H9 (cell line): ENCODE results near the gene ATP7B. TPM values are rescaled to one million over a fixed set of nuclear protein-coding genes. Genes with fewer than 3 reads are reported as not detected.

Experiments
- DNase-seq: peaks from one replicate; pipeline ENCODE4 v3.0.0-alpha.2; 2017
- H2AFZ ChIP-seq: one replicate; pipeline ENCODE4 v1.6.1; 2013; ENCODE audit warnings: mild to moderate bottlenecking, low read length, control low read depth, moderate library complexity
- H2AK5ac ChIP-seq: 2 replicates; pipeline ENCODE4 v1.6.1; 2013; ENCODE audit warnings: low read length, control low read depth, mixed read lengths; ENCODE audit not compliant: insufficient read length
- H2BK120ac ChIP-seq: one replicate; pipeline ENCODE4 v1.6.1; 2013; ENCODE audit warnings: low read depth, mild to moderate bottlenecking, low read length, control low read depth, inconsistent platforms; ENCODE audit not compliant: poor library complexity, severe bottlenecking
- H2BK12ac ChIP-seq: 2 replicates; pipeline ENCODE4 v1.6.1; 2013; ENCODE audit warnings: low read length, control low read depth, mixed read lengths, low read depth; ENCODE audit not compliant: insufficient read length
- H2BK15ac ChIP-seq: 2 replicates; pipeline ENCODE4 v1.6.1; 2013; ENCODE audit warnings: low read depth, low read length, control low read depth
- H2BK20ac ChIP-seq: one replicate; pipeline ENCODE4 v1.6.1; 2013; ENCODE audit warnings: low read depth, mild to moderate bottlenecking, low read length, control low read depth, inconsistent platforms; ENCODE audit not compliant: poor library complexity, severe bottlenecking
- H2BK5ac ChIP-seq: 2 replicates; pipeline ENCODE4 v1.6.1; 2013; ENCODE audit warnings: low read length, control low read depth, mixed read lengths; ENCODE audit not compliant: insufficient read length
- H3K14ac ChIP-seq: 2 replicates; pipeline ENCODE4 v1.6.1; 2013; ENCODE audit warnings: low read length, control low read depth; ENCODE audit not compliant: insufficient read depth
- H3K18ac ChIP-seq: 2 replicates; pipeline ENCODE4 v1.6.1; 2013; ENCODE audit warnings: low read depth, mild to moderate bottlenecking, mixed read lengths, low read length, control low read depth; ENCODE audit not compliant: insufficient read length
- H3K23ac ChIP-seq: 2 replicates; pipeline ENCODE4 v1.6.1; 2013; ENCODE audit warnings: low read length, control low read depth, mixed read lengths, low read depth; ENCODE audit not compliant: insufficient read length
- H3K23me2 ChIP-seq: 2 replicates; pipeline ENCODE4 v1.6.1; 2013; ENCODE audit warnings: low read depth, mild to moderate bottlenecking, mixed read lengths, low read length, control low read depth; ENCODE audit not compliant: insufficient read length, poor library complexity, severe bottlenecking
- H3K27ac ChIP-seq: 2 replicates; pipeline ENCODE4 v1.5.1; 2013; ENCODE audit warnings: low read length, control low read depth, mixed read lengths, low read depth; ENCODE audit not compliant: insufficient read length
- H3K27me3 ChIP-seq: 2 replicates; pipeline ENCODE4 v1.6.1; 2013; ENCODE audit warnings: low read length, control low read depth, inconsistent platforms; ENCODE audit not compliant: insufficient read depth
- H3K4ac ChIP-seq: 2 replicates; pipeline ENCODE4 v1.6.1; 2013; ENCODE audit warnings: low read depth, mild to moderate bottlenecking, control low read depth, inconsistent platforms, low read length, moderate library complexity
- H3K4me1 ChIP-seq: 2 replicates; pipeline ENCODE4 v1.6.1; 2013; ENCODE audit warnings: low read length, control low read depth, inconsistent platforms; ENCODE audit not compliant: insufficient read depth
- H3K4me2 ChIP-seq: 2 replicates; pipeline ENCODE4 v1.6.1; 2013; ENCODE audit warnings: low read length, control low read depth, mixed read lengths; ENCODE audit not compliant: insufficient read length, insufficient read depth
- H3K56ac ChIP-seq: 2 replicates; pipeline ENCODE4 v1.6.1; 2013; ENCODE audit warnings: low read depth, mild to moderate bottlenecking, mixed read lengths, low read length, control low read depth; ENCODE audit not compliant: insufficient read length
- H3K79me1 ChIP-seq: 2 replicates; pipeline ENCODE4 v1.6.1; 2013; ENCODE audit warnings: low read depth, mild to moderate bottlenecking, moderate library complexity, low read length, control low read depth, inconsistent platforms; ENCODE audit not compliant: insufficient read depth, poor library complexity, severe bottlenecking
- H3K79me2 ChIP-seq: 2 replicates; pipeline ENCODE4 v1.6.1; 2013; ENCODE audit warnings: low read length, control low read depth, inconsistent platforms; ENCODE audit not compliant: insufficient read depth
- H3K9ac ChIP-seq: 2 replicates; pipeline ENCODE4 v1.6.1; 2013; ENCODE audit warnings: low read length, control low read depth, mixed read lengths; ENCODE audit not compliant: insufficient read length; ENCODE audit errors: extremely low read depth
- H3K9me3 ChIP-seq: one replicate; pipeline ENCODE4 v1.6.1; 2013; ENCODE audit warnings: low read depth, low read length, inconsistent platforms; ENCODE audit not compliant: control insufficient read depth
- H3T11ph ChIP-seq: one replicate; pipeline ENCODE4 v1.6.1; 2013; ENCODE audit warnings: mild to moderate bottlenecking, low read length, control low read depth, inconsistent platforms
- H4K20me1 ChIP-seq: one replicate; pipeline ENCODE4 v1.6.1; 2013; ENCODE audit not compliant: control insufficient read depth, insufficient read length, insufficient read depth
- H4K5ac ChIP-seq: 2 replicates; pipeline ENCODE4 v1.6.1; 2013; ENCODE audit warnings: low read depth, mild to moderate bottlenecking, mixed read lengths, low read length, control low read depth; ENCODE audit not compliant: insufficient read length
- H4K8ac ChIP-seq: replicated peaks from 2 replicates; pipeline ENCODE4 v1.6.1; 2013; ENCODE audit warnings: low read length, control low read depth, mixed read lengths, low read depth; ENCODE audit not compliant: insufficient read length
- H4K91ac ChIP-seq: 2 replicates; pipeline ENCODE4 v1.6.1; 2013; ENCODE audit warnings: low read depth, mild to moderate bottlenecking, moderate library complexity, mixed read lengths, low read length, control low read depth; ENCODE audit not compliant: insufficient read length
- H3K27ac Mint-ChIP-seq, 3 experiments: 2 replicates in 2 of 3; 3 replicates in 1 of 3; pipeline ENCODE4 v1.8.0; 2020 to 2021; ENCODE audit warnings: mixed read lengths in 3 of 3, mild to moderate bottlenecking in 1 of 3, moderate library complexity in 1 of 3
- H3K27me3 Mint-ChIP-seq: 2 replicates; pipeline ENCODE4 v1.8.0; 2021; ENCODE audit warnings: low read depth, mild to moderate bottlenecking, moderate library complexity, mixed read lengths
- H3K36me3 Mint-ChIP-seq, 3 experiments: 2 replicates in 2 of 3; 3 replicates in 1 of 3; pipeline ENCODE4 v1.8.0; 2020 to 2021; ENCODE audit warnings: low read depth in 3 of 3, mixed read lengths in 3 of 3; ENCODE audit not compliant: insufficient read depth in 1 of 3
- H3K4me1 Mint-ChIP-seq, 2 experiments: 2 replicates each; pipeline ENCODE4 v1.8.0; 2020; ENCODE audit warnings: mixed read lengths in 2 of 2
- H3K4me3 Mint-ChIP-seq, 2 experiments: 2 replicates in 1 of 2; 3 replicates in 1 of 2; pipeline ENCODE4 v1.8.0; 2020 to 2021; ENCODE audit warnings: mild to moderate bottlenecking in 2 of 2, mixed read lengths in 2 of 2, moderate library complexity in 1 of 2
- H3K9me3 Mint-ChIP-seq, 2 experiments: 2 replicates in 1 of 2; 3 replicates in 1 of 2; pipeline ENCODE4 v1.8.0; 2020; ENCODE audit warnings: mild to moderate bottlenecking in 2 of 2, mixed read lengths in 2 of 2, moderate library complexity in 1 of 2
- WGBS: extraction: QIAGEN DNeasy Blood & Tissue Kit; methylation state at CpG from one replicate; pipeline ENCODE4 v1.1.7; 2013; ENCODE audit warnings: missing lambda C conversion rate, low lambda C conversion rate, mixed read lengths; ENCODE audit not compliant: insufficient read length; ENCODE audit errors: extremely low coverage; 5-methylcytosine and 5-hydroxymethylcytosine counted together
- total RNA-seq: library from RNA; stranded (reverse); gene quantifications from 2 replicates; pipeline ENCODE4 v1.2.1, GENCODE V29; 2021
- TF ChIP-seq, protein P1 (sequence below): fragments of 200-600 bp; sonication (generic); conservative IDR thresholded peaks from 3 replicates; pipeline ENCODE4 v1.8.0; 2021; ENCODE audit warnings: antibody characterized with exemption, mild to moderate bottlenecking

ATP7B gene
- total RNA-seq, 1 experiment from 2014 or later: 5.8 TPM

DNA sequence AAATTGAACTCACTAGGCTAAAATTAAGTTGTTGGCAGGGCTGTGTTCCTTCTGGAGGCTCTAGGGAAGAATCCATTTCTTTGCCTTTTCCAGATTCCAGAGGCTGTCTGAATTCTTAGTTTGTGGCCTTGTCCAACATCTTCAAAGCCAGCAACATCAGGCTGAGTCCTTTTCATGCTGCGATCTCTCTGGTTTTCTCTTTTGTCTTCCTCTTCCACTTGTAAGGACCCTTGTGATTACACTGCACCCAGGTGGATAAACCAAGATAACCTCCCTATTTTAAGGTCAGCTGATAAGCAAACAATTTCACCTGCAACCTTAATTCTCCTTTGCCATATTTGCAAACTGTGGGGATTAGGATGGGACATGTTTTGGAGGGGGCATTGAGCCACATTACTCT, 24.8 kb upstream of the ATP7B start:
- no peaks in the 10 kb centered on the region for H3K79me2 ChIP-seq
- H2BK12ac ChIP-seq: no peak overlapping the region
- no CpG with 5 or more reads among the region's 1 CpG for WGBS
- H2BK120ac ChIP-seq: no peak overlapping the region
- H3K4ac ChIP-seq: no peak overlapping the region
- no peaks in the 10 kb centered on the region for H4K20me1 ChIP-seq
- no peaks in the 10 kb centered on the region for H3K9me3 ChIP-seq
- no peaks in the 10 kb centered on the region; the same call in 1 of the 2 replicates for H3K27me3 ChIP-seq
- TF ChIP-seq, protein P1, sequence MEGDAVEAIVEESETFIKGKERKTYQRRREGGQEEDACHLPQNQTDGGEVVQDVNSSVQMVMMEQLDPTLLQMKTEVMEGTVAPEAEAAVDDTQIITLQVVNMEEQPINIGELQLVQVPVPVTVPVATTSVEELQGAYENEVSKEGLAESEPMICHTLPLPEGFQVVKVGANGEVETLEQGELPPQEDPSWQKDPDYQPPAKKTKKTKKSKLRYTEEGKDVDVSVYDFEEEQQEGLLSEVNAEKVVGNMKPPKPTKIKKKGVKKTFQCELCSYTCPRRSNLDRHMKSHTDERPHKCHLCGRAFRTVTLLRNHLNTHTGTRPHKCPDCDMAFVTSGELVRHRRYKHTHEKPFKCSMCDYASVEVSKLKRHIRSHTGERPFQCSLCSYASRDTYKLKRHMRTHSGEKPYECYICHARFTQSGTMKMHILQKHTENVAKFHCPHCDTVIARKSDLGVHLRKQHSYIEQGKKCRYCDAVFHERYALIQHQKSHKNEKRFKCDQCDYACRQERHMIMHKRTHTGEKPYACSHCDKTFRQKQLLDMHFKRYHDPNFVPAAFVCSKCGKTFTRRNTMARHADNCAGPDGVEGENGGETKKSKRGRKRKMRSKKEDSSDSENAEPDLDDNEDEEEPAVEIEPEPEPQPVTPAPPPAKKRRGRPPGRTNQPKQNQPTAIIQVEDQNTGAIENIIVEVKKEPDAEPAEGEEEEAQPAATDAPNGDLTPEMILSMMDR: no peak
- no peak for DNase-seq
- no peak overlapping the region for H2AFZ ChIP-seq
- no peak overlapping the region for H4K8ac ChIP-seq
- no peak overlapping the region for H3T11ph ChIP-seq
- H3K4me2 ChIP-seq: no peak overlapping the region
- Mint-ChIP-seq H3K4me1 (0 out of 4 replicates have a peak, but pooled peaks cover 2% of the 10 kb centered on the region in 2 experiments), H3K36me3 (peaks cover 0 to 4% (median 4%) of the 10 kb centered on the region in 3 experiments; a peak in 2 of 7 replicates), H3K4me3 (no peak overlapping the region), H3K9me3 (no peaks in the 10 kb centered on the region), H3K27ac (peak overlapping the region in 1 of 3 experiments; percentile 49; a peak in 1 of 7 replicates), H3K27me3 (no peaks in the 10 kb centered on the region)
- no peak overlapping the region for H2BK20ac ChIP-seq
- no peak overlapping the region for H3K18ac ChIP-seq
- H3K14ac ChIP-seq: no peak overlapping the region
- no peak overlapping the region for H2AK5ac ChIP-seq
- no peak overlapping the region for H2BK5ac ChIP-seq
- no peak overlapping the region for H4K5ac ChIP-seq
- no peaks in the 10 kb centered on the region for H3K23me2 ChIP-seq
- H3K56ac ChIP-seq: no peak overlapping the region
- no peaks in the 10 kb centered on the region for H3K79me1 ChIP-seq
- H3K23ac ChIP-seq: no peak overlapping the region
- H4K91ac ChIP-seq: no peak overlapping the region
- no peaks in the 10 kb centered on the region for H3K4me1 ChIP-seq
- H2BK15ac ChIP-seq: no peak overlapping the region
- H3K27ac ChIP-seq: no peak overlapping the region
- no peak overlapping the region for H3K9ac ChIP-seq
